HepG2 (cell line): ENCODE data around the gene ZNF615. TPM values are rescaled to one million over a fixed set of nuclear protein-coding genes. Genes with fewer than 3 reads are reported as not detected.
"Not testable (repeated sequence)": the region's sequence is repeated elsewhere in the genome, so short reads cannot be mapped to it uniquely, and the experiment has no call there.

ENCODE experiments used
- ATAC-seq: fragments of 200-7000 bp; cut with Tn5 transposase; 3 replicates; pipeline ENCODE4 v1.9.1; 2020; ENCODE audit warnings: mild to moderate bottlenecking, moderate library complexity
- BruUV-seq: library from RNA; stranded (reverse); fragments of 400-500 nt; replicated peaks from 2 replicates; lab custom pipeline; 2021; lab: Mats Ljungman, UMichigan
- CTCF ChIA-PET: fragments of 300-600 bp; formaldehyde crosslinking; extraction: SDS; loops from one replicate; lab custom pipeline; 2021; ENCODE audit warnings: low total read pairs, inconsistent platforms, low intra/inter-chr PET ratio; lab: Yijun Ruan, JAX
- POLR2A ChIA-PET: fragments of 350-600 bp; sonication (Branson Sonifier 250); formaldehyde crosslinking; loops from one replicate; lab custom pipeline; 2020; ENCODE audit warnings: antibody characterized with exemption, inconsistent platforms; lab: Yijun Ruan, JAX
- DNase-seq: peaks from one replicate; pipeline ENCODE4 v3.0.0-alpha.2; 2015; ENCODE audit warnings: low spot score
- FAIRE-seq: peaks from 3 replicates; lab custom pipeline; 2011; peaks lifted over from hg19 to GRCh38; lab: Jason Lieb, UNC
- H2AFZ ChIP-seq: one replicate; pipeline ENCODE4 v1.6.1; 2011; ENCODE audit warnings: low read length, inconsistent platforms
- H3K27ac ChIP-seq: fragments of 300-600 bp; 3 replicates; pipeline ENCODE4 v1.8.0; 2011; ENCODE audit warnings: mixed run types, mild to moderate bottlenecking, mixed read lengths, low read length, inconsistent platforms; ENCODE audit not compliant: insufficient read depth; ENCODE audit errors: extremely low read length
- H3K27me3 ChIP-seq, 2 experiments: fragments of 200-600 bp in 1 of 2; 2 replicates in 1 of 2; 3 replicates in 1 of 2; pipeline versions ENCODE4 v1.6.0 to v1.8.0; 2011; ENCODE audit warnings: low read length in 2 of 2, mild to moderate bottlenecking in 2 of 2, moderate library complexity in 2 of 2, inconsistent platforms in 1 of 2; ENCODE audit not compliant: insufficient read depth in 2 of 2, control insufficient read depth in 1 of 2
- H3K36me3 ChIP-seq, 2 experiments: fragments of 200-600 bp in 1 of 2; replicated peaks in 1 of 2; 2 replicates in 1 of 2; 3 replicates in 1 of 2; pipeline versions ENCODE4 v1.5.1 to v1.8.0; 2011; ENCODE audit warnings: low read length in 2 of 2, inconsistent platforms in 1 of 2; ENCODE audit not compliant: insufficient read depth in 2 of 2, control insufficient read depth in 1 of 2
- H3K4me1 ChIP-seq: 2 replicates; pipeline ENCODE4 v1.5.1; 2012; ENCODE audit warnings: low read length, inconsistent platforms; ENCODE audit not compliant: insufficient read depth
- H3K4me2 ChIP-seq: 2 replicates; pipeline ENCODE4 v1.6.0; 2011; ENCODE audit warnings: low read depth, low read length, inconsistent platforms
- H3K4me3 ChIP-seq, 3 experiments: fragments of 200-600 bp in 1 of 3; sonication (generic), shearing (Covaris generic) in 1 of 3; replicated peaks in 1 of 3; 2 replicates each; pipeline ENCODE4 v1.5.1; 2011 to 2016; ENCODE audit warnings: low read length in 3 of 3, inconsistent platforms in 2 of 3, low read depth in 2 of 3, mild to moderate bottlenecking in 2 of 3, control low read depth in 1 of 3, mixed read lengths in 1 of 3; ENCODE audit not compliant: insufficient read depth in 1 of 3
- H3K79me2 ChIP-seq: one replicate; pipeline ENCODE4 v1.6.1; 2011; ENCODE audit warnings: low read length, inconsistent platforms; ENCODE audit not compliant: insufficient read depth
- H3K9ac ChIP-seq: 2 replicates; pipeline ENCODE4 v1.6.0; 2011; ENCODE audit warnings: mild to moderate bottlenecking, low read depth, low read length, inconsistent platforms; ENCODE audit not compliant: insufficient read depth
- H3K9me3 ChIP-seq: 2 replicates; pipeline ENCODE4 v1.5.1; 2012; ENCODE audit warnings: mild to moderate bottlenecking, low read length
- H4K20me1 ChIP-seq: 2 replicates; pipeline ENCODE4 v1.6.0; 2011; ENCODE audit warnings: inconsistent platforms, mild to moderate bottlenecking, low read length, moderate library complexity; ENCODE audit not compliant: insufficient read depth
- ATRX ChIP-seq: sonication (generic); formaldehyde crosslinking; IDR thresholded peaks from 2 replicates; pipeline ENCODE4 v1.4.0; 2020; ENCODE audit warnings: missing genetic modification reagents, borderline replicate concordance
- CREM ChIP-seq, 2 experiments: sonication (generic) in 1 of 2; formaldehyde crosslinking in 1 of 2; IDR thresholded peaks; 2 replicates each; pipeline versions ENCODE4 v1.4.0 to v1.6.1; 2016 to 2020; ENCODE audit warnings: antibody characterized with exemption in 1 of 2, mild to moderate bottlenecking in 1 of 2, missing genetic modification reagents in 1 of 2
- CTCF ChIP-seq: sonication (generic); formaldehyde crosslinking; IDR thresholded peaks from 2 replicates; pipeline ENCODE4 v1.5.0; 2020; ENCODE audit warnings: mild to moderate bottlenecking, missing genetic modification reagents, moderate library complexity
- EED ChIP-seq: sonication (generic); formaldehyde crosslinking; IDR thresholded peaks from 2 replicates; pipeline ENCODE4 v1.5.0; 2020; ENCODE audit warnings: mild to moderate bottlenecking, missing genetic modification reagents
- HNF1A ChIP-seq, 2 experiments: sonication (generic) in 1 of 2; formaldehyde crosslinking in 1 of 2; IDR thresholded peaks; 2 replicates each; pipeline versions ENCODE4 v1.4.0 to v1.6.1; 2016 to 2020; ENCODE audit warnings: borderline replicate concordance in 1 of 2, low read depth in 1 of 2, mild to moderate bottlenecking in 1 of 2, missing genetic modification reagents in 1 of 2
- PCBP1 ChIP-seq: fragments of 200-400 bp; formaldehyde crosslinking; IDR thresholded peaks from 2 replicates; pipeline ENCODE4 v1.6.1; 2017; ENCODE audit warnings: mild to moderate bottlenecking, low read depth, low read length, borderline replicate concordance
- SUZ12 ChIP-seq: fragments of 150-350 bp; IDR thresholded peaks from 2 replicates; pipeline ENCODE4 v1.6.1; 2014; ENCODE audit warnings: low read depth, low read length
- TBX2 ChIP-seq: sonication (generic); formaldehyde crosslinking; IDR thresholded peaks from 2 replicates; pipeline ENCODE4 v1.5.0; 2020; ENCODE audit warnings: missing genetic modification reagents, mild to moderate bottlenecking, borderline replicate concordance
- ZMYM3 ChIP-seq: sonication (generic); formaldehyde crosslinking; IDR thresholded peaks from 2 replicates; pipeline ENCODE4 v1.5.1; 2020; ENCODE audit warnings: mild to moderate bottlenecking, missing genetic modification reagents
- ZNF572 ChIP-seq: sonication (generic); formaldehyde crosslinking; IDR thresholded peaks from 2 replicates; pipeline ENCODE4 v1.5.1; 2020; ENCODE audit warnings: mild to moderate bottlenecking, missing genetic modification reagents
- ZNF605 ChIP-seq: sonication (generic); formaldehyde crosslinking; IDR thresholded peaks from 2 replicates; pipeline ENCODE4 v1.8.0; 2022; ENCODE audit warnings: mild to moderate bottlenecking, missing genetic modification reagents
- WGBS: methylation state at CpG from one replicate; pipeline ENCODE4 v1.1.6; 2017; ENCODE audit warnings: low lambda C conversion rate; 5-methylcytosine and 5-hydroxymethylcytosine counted together
- in situ Hi-C: cut with HindIII; loops from 2 replicates; pipeline ENCODE4 v1.10.0; 2017; ENCODE audit warnings: low pct_unique_long_range_greater_than_20kb; ENCODE audit not compliant: extremely low pct_ligation_motif_present
- intact Hi-C: fragments of 100-400 bp; cut with micrococcal nuclease; formaldehyde crosslinking; loops from one replicate; pipeline ENCODE4 v1.10.0; 2022; ENCODE audit not compliant: unreplicated experiment
- polyA plus RNA-seq, 8 experiments: library from polyadenylated mRNA; depleted of rRNA in 3 of 8; stranded (reverse) in 7 of 8; unstranded in 1 of 8; fragments of >200 nt; fragmentation: Illumina TruSeq in 4 of 8; extraction: Trizol in 4 of 8; gene quantifications; 2 replicates each; pipeline versions ENCODE4 v1.2.1 to v1.2.3, GENCODE V29; 2011 to 2016; ENCODE audit warnings: low read depth in 4 of 8, missing spikeins in 1 of 8, mixed read lengths in 1 of 8; ENCODE audit not compliant: insufficient read depth in 1 of 8
- total RNA-seq, 5 experiments: library from RNA; depleted of rRNA; stranded (reverse); fragments of >200 nt; fragmentation: Illumina TruSeq; extraction: Trizol; gene quantifications; 2 replicates each; pipeline ENCODE4 v1.2.3, GENCODE V29; 2016; ENCODE audit warnings: low read depth in 1 of 5

The ZNF615 gene
- total and polyA plus RNA-seq, 2 of the 13 experiments (the other 11 are each of a cell fraction or from before 2014, with no cell fraction given): 5.2 to 7.8 TPM

- no peak for TF ChIP-seq HNF1A (IDR thresholded peaks at IDR 0.05; ENCODE audit: low read depth)
- TF ChIP-seq HNF1A (CRISPR knock-in tag; IDR thresholded peaks at IDR 0.05; ENCODE audit: borderline replicate concordance): no peak
- no peak for TF ChIP-seq ZNF605 (CRISPR knock-in tag)
- TF ChIP-seq ATRX (CRISPR knock-in tag): no peak
- no peak for TF ChIP-seq TBX2 (CRISPR knock-in tag)
- no peak for TF ChIP-seq PCBP1
- TF ChIP-seq EED (CRISPR knock-in tag): no peak
- no peak for TF ChIP-seq ZNF572 (CRISPR knock-in tag)
- TF ChIP-seq SUZ12: no peak
- no peak for TF ChIP-seq CREM (IDR thresholded peaks at IDR 0.05)
- TF ChIP-seq CREM (CRISPR knock-in tag; IDR thresholded peaks at IDR 0.05): no peak
- no peak for TF ChIP-seq CTCF (CRISPR knock-in tag)
- no peak for TF ChIP-seq ZMYM3 (CRISPR knock-in tag)
These were observed 24.6 kb downstream of the ZNF615 start (continued) for GRCh38 chr19:51983361-51983760.

- Histone ChIP-seq H3K9me3 (peaks cover 45% of the 10 kb centered on the region; the same call in 1 of the 2 replicates), H3K79me2 (peaks cover 32% of the 10 kb centered on the region)
- H3K4me2 ChIP-seq, intact Hi-C loops, CTCF ChIA-PET, H3K9ac ChIP-seq, H2AFZ ChIP-seq, H3K4me3 ChIP-seq, H3K36me3 ChIP-seq, ATAC-seq, DNase-seq, POLR2A ChIA-PET, H4K20me1 ChIP-seq, BruUV-seq, in situ Hi-C loops, H3K27ac ChIP-seq, H3K27me3 ChIP-seq, FAIRE-seq, H3K4me1 ChIP-seq: not testable (repeated sequence)
- WGBS: 91% methylated on average over 3 of the region's 6 CpGs
These were observed 27.1 kb downstream of the ZNF615 start for GRCh38 chr19:51980926-51981325.
